GM12878 (cell line): Measurements from ENCODE around the gene DST.

Experiments used
- CEBPZ ChIP-seq: fragments of 150-350 bp; IDR thresholded peaks from 2 replicates; pipeline ENCODE4 v1.6.1; 2016; ENCODE audit warnings: low read depth, low read length
- CREM ChIP-seq: IDR thresholded peaks from 2 replicates; pipeline ENCODE4 v1.6.1; 2014; ENCODE audit warnings: antibody characterized with exemption, low read depth
- YY1 ChIP-seq: IDR thresholded peaks from 2 replicates; pipeline ENCODE4 v1.6.1; 2011; ENCODE audit warnings: low read depth, mild to moderate bottlenecking, low read length

GRCh38 chr6:56424542-56425083, 218.1 kb downstream of the DST start:
- TF ChIP-seq CEBPZ = no peak
- TF ChIP-seq YY1 = no peak
- TF ChIP-seq CREM = no peak
